ENCODE data around the gene LIMA1. TPM values are rescaled to one million over a fixed set of nuclear protein-coding genes. Genes with fewer than 3 reads are reported as not detected.
A peak's percentile ranks its signal among the peaks of the same experiment; 100 is the strongest.

The LIMA1 gene
- total and polyA plus RNA-seq, 2 of the 4 experiments (the other 2 are of a cell fraction) = 126 to 163 TPM

GRCh38 chr12:50190859-50191258 lies 92.5 kb downstream of the LIMA1 start:
- no peak overlapping the region for H4K91ac ChIP-seq (ENCODE audit: insufficient read depth, low read depth, low read length)
- WGBS, 2 experiments (ENCODE audit: extremely low coverage in 2 of 2, insufficient read length in 1 of 2) = no CpG with 5 or more reads among the region's 1 CpG
- no peak overlapping the region for H3K56ac ChIP-seq (ENCODE audit: extremely low read depth, insufficient read depth, low read length)
- H3K14ac ChIP-seq (replicated peaks; ENCODE audit: low read depth, low read length) = no peak overlapping the region
- no TSS peak for BruUV-seq (replicated peaks)
- in situ Hi-C loops (cut with MboI; ENCODE audit: low sequenced_read_pairs) = no loop called here
- peaks cover 40% of the 10 kb centered on the region for H3K36me3 ChIP-seq (ENCODE audit: control insufficient read depth, insufficient read depth, low read length)
- H3K4me2 ChIP-seq (ENCODE audit: low read depth, low read length) = no peak overlapping the region
- H2BK5ac ChIP-seq (ENCODE audit: low read depth, low read length, poor library complexity, severe bottlenecking) = no peak overlapping the region
- H2BK120ac ChIP-seq (ENCODE audit: low read depth, low read length) = 0 out of 2 replicates have a peak overlapping the region, but pooled peaks have one; percentile 19
- H4K20me1 ChIP-seq (ENCODE audit: insufficient read depth, low read length) = 0 out of 2 replicates have a peak, but pooled peaks cover 4% of the 10 kb centered on the region
- intact Hi-C loops (cut with micrococcal nuclease) = no loop called here
- no peaks in the 10 kb centered on the region for H3K27me3 ChIP-seq (ENCODE audit: control insufficient read depth, insufficient read depth, low read length)
- no peak overlapping the region for H3K4me3 ChIP-seq (ENCODE audit: insufficient read depth, low read depth, low read length)
- no peak overlapping the region for H2AK9ac ChIP-seq (replicated peaks; ENCODE audit: low read depth, low read length, poor library complexity)
- H3K9me3 ChIP-seq (ENCODE audit: control insufficient read depth, insufficient read depth, low read length) = no peaks in the 10 kb centered on the region
- H4K5ac ChIP-seq (ENCODE audit: low read depth, low read length) = no peak overlapping the region
- no peak overlapping the region for H3K18ac ChIP-seq (ENCODE audit: low read depth, low read length)
- H3K4me1 ChIP-seq (ENCODE audit: control insufficient read depth, insufficient read depth, low read length) = peaks cover 24% of the 10 kb centered on the region
- H2AFZ ChIP-seq (replicated peaks; ENCODE audit: low read length, poor library complexity) = no peak overlapping the region
- ATAC-seq (ENCODE audit: low read depth) (no peak), DNase-seq (no peak)
- H3K23ac ChIP-seq (ENCODE audit: low read depth, low read length) = no peak overlapping the region
- no peak overlapping the region for H2AK5ac ChIP-seq (ENCODE audit: low read depth, low read length)
- ChIA-PET CTCF (no interaction called here), POLR2A (ENCODE audit: unreplicated experiment) (no interaction called here)
- H2BK20ac ChIP-seq (ENCODE audit: low read depth, low read length) = no peak overlapping the region
- peaks cover 17% of the 10 kb centered on the region for H3K9me1 ChIP-seq (ENCODE audit: insufficient read depth, low read length)
- dilution Hi-C loops (cut with HindIII; ENCODE audit: low sequenced_read_pairs, unreplicated experiment) = no loop called here
- no peak overlapping the region for H3K9ac ChIP-seq (ENCODE audit: low read depth, low read length)
- no peak overlapping the region for H3K27ac ChIP-seq (ENCODE audit: insufficient read depth, low read length)
- no peak overlapping the region for H4K8ac ChIP-seq (ENCODE audit: low read depth in 2 of 2, low read length in 2 of 2)
- H3K79me1 ChIP-seq (ENCODE audit: low read depth in 1 of 2, low read length in 2 of 2) = peaks cover 29 to 47% of the 10 kb centered on the region in 2 experiments
- H2BK15ac ChIP-seq (ENCODE audit: low read depth, low read length) = no peak overlapping the region
- no peak for TF ChIP-seq ELK1 (IDR thresholded peaks at IDR 0.05; ENCODE audit: borderline replicate concordance, low read depth, low read length)
- no peak for TF ChIP-seq CEBPB (IDR thresholded peaks at IDR 0.05; ENCODE audit: low read depth, low read length)
- TF ChIP-seq USF2 (IDR thresholded peaks at IDR 0.05; ENCODE audit: low read depth, low read length) = no peak
- TF ChIP-seq SMC3 (IDR thresholded peaks at IDR 0.05; ENCODE audit: low read depth, low read length) = no peak
- TF ChIP-seq MAZ (IDR thresholded peaks at IDR 0.05; ENCODE audit: borderline replicate concordance, low read depth, low read length) = no peak
- TF ChIP-seq RFX5 (IDR thresholded peaks at IDR 0.05; ENCODE audit: low read depth, low read length) = no peak
- no peak for TF ChIP-seq MAFK (IDR thresholded peaks at IDR 0.05; ENCODE audit: low read depth, low read length)
- no peak overlapping the region for H3K4ac ChIP-seq (ENCODE audit: low read depth, low read length)

All from IMR-90 (cell line).